HCT116 (cell line): ENCODE data around the gene ELAPOR2.

Experiments used
- CTCF ChIP-seq, 3 experiments: fragments of 200-600 bp in 1 of 3; sonication (generic) in 1 of 3; IDR thresholded peaks in 2 of 3; conservative IDR thresholded peaks in 1 of 3; 2 replicates each; pipeline ENCODE4 v1.5.1; 2012 to 2017; ENCODE audit warnings: low read depth in 2 of 3, low read length in 2 of 3, antibody characterized with exemption in 1 of 3, borderline replicate concordance in 1 of 3, control low read depth in 1 of 3, mild to moderate bottlenecking in 1 of 3, mixed read lengths in 1 of 3, mixed run types in 1 of 3, moderate library complexity in 1 of 3; ENCODE audit not compliant: insufficient read depth in 1 of 3
- EGR1 ChIP-seq: IDR thresholded peaks from 2 replicates; pipeline ENCODE4 v1.6.1; 2012; ENCODE audit warnings: low read depth
- EZH2 ChIP-seq: fragments of 200-600 bp; sonication (generic); IDR thresholded peaks from 2 replicates; pipeline ENCODE4 v1.6.1; 2017; ENCODE audit warnings: antibody characterized with exemption, mixed run types
- MAX ChIP-seq: IDR thresholded peaks from 2 replicates; pipeline ENCODE4 v1.6.1; 2012
- POLR2AphosphoS5 ChIP-seq: IDR thresholded peaks from 2 replicates; pipeline ENCODE4 v1.6.1; 2011; ENCODE audit warnings: mild to moderate bottlenecking, low read depth, low read length, moderate library complexity
- REST ChIP-seq: IDR thresholded peaks from 2 replicates; pipeline ENCODE4 v1.6.1; 2012; ENCODE audit warnings: low read depth
- SIN3A ChIP-seq: IDR thresholded peaks from 2 replicates; pipeline ENCODE4 v1.6.1; 2012; ENCODE audit warnings: low read depth
- SRF ChIP-seq: IDR thresholded peaks from 2 replicates; pipeline ENCODE4 v1.6.1; 2012; ENCODE audit warnings: low read depth
- YY1 ChIP-seq: IDR thresholded peaks from 2 replicates; pipeline ENCODE4 v1.6.1; 2011; ENCODE audit warnings: low read length, low read depth, moderate library complexity, mild to moderate bottlenecking; ENCODE audit not compliant: insufficient replicate concordance; ENCODE audit errors: extremely low read depth
- ZNF274 ChIP-seq: fragments of 200-500 bp; sonication (Bioruptor generic); IDR thresholded peaks from 2 replicates; pipeline ENCODE4 v1.6.1; 2014; ENCODE audit warnings: mild to moderate bottlenecking, low read depth, low read length, inconsistent platforms

- TF ChIP-seq CTCF (IDR thresholded peaks at IDR 0.05 in 2 of 3, conservative IDR thresholded peaks at IDR 0.05 in 1 of 3; ENCODE audit: borderline replicate concordance in 1 of 3, insufficient read depth in 1 of 3, low read depth in 2 of 3, low read length in 2 of 3) (no peak), EZH2 (no peak), YY1 (no peak), SRF (no peak), SIN3A (no peak), REST (no peak), ZNF274 (no peak), POLR2AphosphoS5 (no peak), EGR1 (no peak), MAX (no peak)
These were observed 45.6 kb downstream of the ELAPOR2 start for GRCh38 chr7:87013840-87014190.
